ENCODE results near the gene MRPS33.
"Not testable (repeated sequence)": the region's sequence is repeated elsewhere in the genome, so short reads cannot be mapped to it uniquely, and the experiment has no call there.

The MRPS33 gene

GRCh38 chr7:141012696-141013344 is 1.9 kb downstream of the MRPS33 start:
- no peak for DNase-seq

GRCh38 chr7:141012044-141012685 is 2.6 kb downstream of the MRPS33 start:
- peak in 45 of 56 donors; percentile 0 to 62 (median 18) for DNase-seq

- no peak for DNase-seq
Measured at GRCh38 chr7:141011443-141011842, 3.3 kb downstream of the MRPS33 start.

- no peak for DNase-seq
Measured at GRCh38 chr7:141003172-141004065, 11.3 kb downstream of the MRPS33 start.

GRCh38 chr7:141001546-141001945 is 13.2 kb downstream of the MRPS33 start:
- no peak for DNase-seq

- no peak for DNase-seq
Measured at GRCh38 chr7:141001122-141001521, 13.6 kb downstream of the MRPS33 start.

GRCh38 chr7:140998715-140999114 is 16.0 kb downstream of the MRPS33 start:
- DNase-seq = no peak

GRCh38 chr7:140992422-140992821 is 22.3 kb downstream of the MRPS33 start:
- no peak for DNase-seq

GRCh38 chr7:140990193-140990962 is 24.4 kb downstream of the MRPS33 start:
- no peak for DNase-seq

- DNase-seq = no peak
Measured at GRCh38 chr7:140989068-140989467, 25.7 kb downstream of the MRPS33 start.

- no peak for DNase-seq
Measured at GRCh38 chr7:140983802-140984201, 30.9 kb downstream of the MRPS33 start.

- DNase-seq = no peak
Measured at GRCh38 chr7:140982508-140982907, 32.2 kb downstream of the MRPS33 start.

GRCh38 chr7:140981951-140982350 is 32.8 kb downstream of the MRPS33 start:
- DNase-seq = no peak

GRCh38 chr7:140977741-140978140 is 37.0 kb downstream of the MRPS33 start:
- DNase-seq = no peak

- DNase-seq = no peak
Measured at GRCh38 chr7:140972876-140973829, 41.6 kb downstream of the MRPS33 start.

- no peak for DNase-seq
Measured at GRCh38 chr7:140972344-140972743, 42.4 kb downstream of the MRPS33 start.

GRCh38 chr7:140967438-140967837 is 47.3 kb downstream of the MRPS33 start:
- no peak for DNase-seq

GRCh38 chr7:140966561-140967233 is 48.1 kb downstream of the MRPS33 start:
- no peak for DNase-seq

- no peak for DNase-seq
Measured at GRCh38 chr7:140961117-140961516, 53.6 kb downstream of the MRPS33 start.

- DNase-seq = not testable (repeated sequence)
Measured at GRCh38 chr7:140956997-140957396, 57.8 kb downstream of the MRPS33 start.

Measured in amygdala (tissue), 56 donors.